GM21447 (cell line): ENCODE data around the gene RFLNA.

Source experiments
- ATAC-seq: cut with Tn5 transposase; IDR thresholded peaks from one replicate; pipeline ENCODE4 v1.9.1; 2021; ENCODE audit not compliant: unreplicated experiment

RFLNA gene

DNA sequence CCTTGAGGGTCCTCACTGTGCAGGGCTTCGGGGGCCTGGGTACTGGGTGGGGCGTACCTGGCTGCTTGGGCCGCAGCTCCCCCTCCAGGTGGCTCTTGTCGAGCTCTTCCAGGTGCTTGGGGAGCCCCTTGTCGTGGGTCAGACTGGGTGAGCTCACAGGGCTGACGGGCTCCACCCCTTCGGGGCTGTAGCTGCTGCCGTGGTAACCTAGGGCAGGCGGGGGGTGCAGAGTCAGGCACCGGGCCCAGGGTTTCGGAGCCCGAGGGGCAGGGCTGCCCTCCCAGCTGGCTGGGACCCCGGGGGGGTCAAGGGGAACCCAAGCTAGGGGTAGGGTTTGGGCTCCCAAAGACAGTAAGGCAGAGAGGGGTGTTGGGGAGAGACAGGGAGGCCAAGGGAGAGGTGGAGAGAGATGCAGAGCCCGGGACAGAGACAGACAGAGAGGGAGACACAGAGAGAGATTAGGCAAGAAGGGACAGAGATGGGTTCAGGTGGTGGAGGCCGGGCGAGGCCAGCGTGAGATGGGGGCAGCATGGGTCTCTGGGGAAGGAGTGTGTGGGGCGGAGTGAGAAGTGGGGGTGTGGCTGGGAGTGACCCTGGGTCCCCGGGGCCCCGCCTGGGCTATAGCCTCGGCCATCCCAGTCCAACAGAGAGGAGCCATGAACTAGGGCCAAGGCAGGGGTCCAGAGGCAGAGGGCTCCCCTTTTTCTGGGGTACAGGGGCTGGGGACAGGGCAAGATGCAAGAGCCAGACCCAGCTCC lies 40.7 kb downstream of the RFLNA start:
- ATAC-seq, result no peak

DNA sequence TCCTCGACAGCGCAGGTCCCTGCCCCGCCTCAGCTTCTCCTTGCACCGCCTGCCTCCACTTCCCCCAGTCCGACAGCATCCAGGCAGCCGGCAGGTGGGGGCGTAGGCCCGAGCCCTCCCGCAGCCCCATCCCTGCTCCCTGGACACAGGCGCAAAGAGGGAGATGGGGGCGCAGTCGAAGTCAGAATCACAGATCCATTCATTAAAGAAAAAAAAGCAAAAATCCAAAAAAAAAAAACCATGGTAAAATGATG lies 41.2 kb downstream of the RFLNA start:
- no peak for ATAC-seq

DNA sequence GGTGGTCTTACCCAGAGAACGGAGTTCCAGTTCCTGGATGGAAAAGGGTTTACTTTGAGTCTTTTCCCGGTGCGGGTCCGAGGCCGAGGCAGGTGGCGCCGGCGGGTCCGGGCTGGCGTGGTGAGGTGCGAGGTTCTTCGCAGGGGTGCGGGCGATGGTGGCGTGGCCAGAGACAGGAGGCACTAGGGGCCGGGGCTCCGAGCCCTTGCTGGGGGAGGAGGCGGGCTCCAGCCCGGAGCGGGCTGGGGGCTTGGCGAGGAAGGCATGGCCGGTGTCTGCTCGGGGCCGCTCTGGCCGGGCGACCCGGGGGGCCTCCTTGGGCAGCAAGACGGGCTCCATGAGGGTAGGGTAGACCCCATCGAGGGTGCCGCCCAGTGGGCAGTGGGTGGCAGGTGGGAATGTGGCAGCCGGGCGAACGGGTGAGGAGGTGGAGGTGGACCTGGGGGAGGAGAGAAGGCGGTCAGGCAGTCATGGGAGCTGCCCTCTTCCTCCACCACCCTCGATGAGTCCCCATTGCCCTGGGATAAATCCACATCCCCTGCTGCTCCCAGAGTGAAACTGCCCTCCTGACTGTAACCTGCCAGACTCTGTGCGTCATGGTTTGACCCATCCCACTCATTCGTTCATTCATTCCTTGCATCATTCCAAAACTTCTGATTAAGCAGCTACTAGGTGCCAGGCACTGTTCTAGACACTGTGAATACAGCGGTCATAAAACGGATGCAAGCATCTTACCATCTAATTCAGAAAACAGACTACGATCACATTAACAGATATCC lies 42.0 kb downstream of the RFLNA start:
- no peak for ATAC-seq

DNA sequence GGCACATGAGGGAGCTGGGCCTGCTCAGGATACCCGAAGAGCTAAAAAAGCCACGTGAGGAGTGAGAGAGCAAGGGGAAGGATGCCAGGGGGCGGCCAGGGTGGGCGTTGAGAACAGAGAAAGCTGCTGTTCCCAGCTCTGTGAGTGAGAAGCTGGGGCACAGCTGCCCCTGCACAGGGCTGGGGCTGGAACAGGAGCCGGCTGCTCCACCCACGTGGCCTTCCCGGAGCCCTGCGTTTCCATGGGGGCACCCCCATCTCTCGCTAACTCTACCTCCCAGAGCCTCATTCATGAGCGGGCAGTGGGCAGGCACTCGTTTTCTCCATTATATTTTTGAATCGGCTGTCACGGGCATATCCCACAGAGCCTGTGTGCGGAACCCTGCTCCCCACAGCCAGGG lies 42.7 kb downstream of the RFLNA start:
- ATAC-seq, result no peak

DNA sequence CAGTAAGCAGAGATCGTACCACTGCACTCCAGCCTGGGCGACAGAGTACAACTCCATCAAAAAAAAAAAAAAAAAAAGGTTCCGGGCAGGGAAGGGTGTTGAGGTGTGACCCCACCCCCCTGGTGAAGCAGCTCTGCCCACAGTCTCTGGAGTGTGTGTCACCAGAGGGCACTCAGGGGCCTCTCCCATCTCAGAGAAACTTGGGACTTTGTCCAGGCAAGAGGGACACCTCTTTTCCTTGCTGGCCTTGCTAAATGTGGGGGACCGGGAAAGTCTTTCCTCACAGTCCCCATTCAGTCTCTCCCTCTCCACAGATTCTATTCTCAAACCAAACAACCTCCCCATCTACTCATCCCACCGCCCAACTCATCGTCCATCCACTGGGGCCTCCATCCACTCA lies 43.6 kb downstream of the RFLNA start:
- no peak for ATAC-seq

DNA sequence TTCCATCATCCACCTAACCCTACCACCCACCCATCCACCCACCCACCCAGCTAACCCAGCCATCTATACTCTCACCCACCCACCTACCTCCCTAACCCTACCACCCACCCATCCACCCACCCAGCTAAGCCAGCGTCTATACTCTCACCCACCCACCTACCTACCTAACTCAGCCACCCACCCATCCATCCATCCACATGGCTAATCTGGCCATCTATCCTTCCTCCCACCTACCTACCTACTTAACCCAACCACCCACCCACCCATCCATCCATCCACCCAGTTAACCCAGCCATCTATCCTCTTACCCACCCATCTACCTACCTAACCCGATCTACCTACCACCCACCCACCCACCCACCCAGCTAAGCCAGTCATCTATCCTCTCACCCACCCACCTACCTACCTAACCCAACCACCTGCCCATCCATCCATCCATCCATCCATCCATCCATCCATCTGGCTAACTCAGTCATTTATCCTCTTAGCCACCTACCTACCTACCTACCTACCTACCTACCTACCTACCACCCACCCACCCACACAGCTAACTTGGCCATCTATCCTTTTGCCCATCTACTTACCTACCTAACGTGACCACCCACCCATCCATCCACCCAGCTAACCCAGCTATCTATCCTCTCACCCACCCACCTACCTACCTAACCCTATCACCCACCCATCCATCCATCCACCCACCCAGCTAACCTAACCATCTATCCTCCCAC lies 44.1 kb downstream of the RFLNA start:
- no peak for ATAC-seq

DNA sequence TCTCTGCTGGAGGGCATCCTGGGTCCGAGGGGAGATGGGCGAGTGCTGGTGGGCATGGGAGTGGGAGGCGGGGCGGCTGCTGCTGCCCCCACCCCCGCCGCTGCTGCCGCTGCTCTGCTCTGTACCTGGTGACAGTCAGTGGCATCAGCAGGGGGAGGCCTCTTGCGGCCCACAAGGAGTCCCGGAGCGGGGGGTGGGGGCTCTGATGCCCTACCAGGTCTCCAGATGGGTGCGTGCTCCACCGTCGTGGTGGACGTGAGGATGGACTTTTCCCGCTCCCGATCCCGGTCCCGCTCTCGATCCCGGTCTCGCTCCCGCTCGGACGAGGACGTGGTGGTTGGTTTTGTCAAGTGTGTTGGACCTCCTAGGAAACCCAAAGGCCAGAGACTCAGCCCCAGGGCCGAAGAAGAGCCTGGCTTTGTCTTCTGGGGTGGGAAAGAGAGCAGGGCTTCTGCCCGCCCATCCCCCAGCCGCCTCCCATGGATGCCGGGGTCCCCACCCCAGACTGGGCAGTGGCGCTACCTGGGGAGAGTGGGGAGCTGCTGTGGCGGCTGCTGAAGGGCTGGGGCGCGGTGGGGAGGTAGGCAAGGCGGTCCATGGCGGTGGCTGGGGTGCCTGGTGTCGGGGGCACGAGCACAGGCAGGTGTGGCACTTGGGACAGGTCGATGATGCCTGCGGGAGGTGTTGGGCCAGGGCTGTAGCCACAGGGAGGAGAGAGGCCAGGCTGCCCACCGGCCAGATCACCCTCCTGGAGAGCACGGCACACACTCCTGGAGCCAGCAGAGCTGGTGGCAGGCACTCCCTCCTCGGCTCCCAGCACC lies 45.4 kb downstream of the RFLNA start:
- no peak for ATAC-seq

DNA sequence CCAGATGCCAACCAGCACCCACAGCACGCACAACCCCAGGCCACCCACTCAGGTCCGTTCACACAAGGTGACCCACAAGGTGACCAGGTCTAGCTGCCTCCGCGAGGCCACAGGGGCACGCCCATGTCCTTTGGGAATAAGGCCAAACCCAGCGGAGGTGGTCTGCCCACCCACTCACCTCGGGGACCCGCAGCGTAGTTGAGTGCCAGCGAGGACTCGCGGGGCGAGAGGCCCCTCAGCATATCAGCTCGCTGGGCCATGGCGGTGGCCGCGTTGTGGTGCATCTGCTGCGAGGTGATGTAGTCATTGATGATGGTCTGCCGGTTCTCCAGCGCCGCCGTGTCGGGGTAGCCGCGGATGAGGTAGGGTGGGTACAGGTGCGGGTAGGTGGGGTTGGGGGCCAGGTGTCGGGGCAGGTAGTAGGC lies 46.8 kb downstream of the RFLNA start:
- ATAC-seq, result no peak

DNA sequence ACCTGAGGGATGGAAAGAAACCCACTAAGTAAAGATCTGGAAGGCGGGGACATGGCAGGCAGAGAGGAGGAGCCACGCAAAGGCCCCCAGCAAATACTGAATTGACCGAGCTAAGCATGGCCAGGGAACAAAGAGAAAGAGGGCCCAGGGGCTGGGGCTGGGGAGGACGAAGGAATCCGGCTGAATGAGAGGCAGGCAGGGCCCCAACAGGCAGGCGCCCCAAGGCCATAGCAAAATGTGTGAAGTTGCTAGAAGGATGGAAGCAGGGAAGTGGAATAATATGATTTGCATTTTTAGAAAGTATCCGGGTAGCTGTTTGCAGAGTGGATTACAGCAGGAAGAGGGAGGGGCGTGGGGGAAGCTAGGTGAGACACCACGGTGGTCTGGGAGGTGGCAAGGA lies 49.1 kb downstream of the RFLNA start:
- ATAC-seq, result no peak

DNA sequence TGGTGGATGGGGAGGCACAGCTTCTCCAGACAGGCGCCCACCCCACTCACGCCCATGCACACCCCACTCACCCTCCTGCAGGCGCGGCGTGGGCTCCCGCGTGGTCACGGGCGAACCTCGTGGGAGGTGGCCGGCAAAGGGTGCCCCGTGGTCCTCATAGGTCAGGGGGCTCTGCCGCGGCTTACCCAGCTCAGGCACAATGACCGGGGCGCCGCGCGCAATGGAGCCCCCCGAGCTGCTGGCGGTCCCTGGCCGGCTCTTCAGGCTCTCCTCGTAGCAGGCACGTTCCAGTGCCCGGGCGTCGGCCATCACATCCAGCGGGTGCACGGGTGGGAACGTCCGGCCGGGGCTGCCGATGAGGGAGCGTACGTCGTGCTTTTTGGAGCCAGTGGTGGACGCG lies 49.6 kb downstream of the RFLNA start:
- no peak for ATAC-seq

DNA sequence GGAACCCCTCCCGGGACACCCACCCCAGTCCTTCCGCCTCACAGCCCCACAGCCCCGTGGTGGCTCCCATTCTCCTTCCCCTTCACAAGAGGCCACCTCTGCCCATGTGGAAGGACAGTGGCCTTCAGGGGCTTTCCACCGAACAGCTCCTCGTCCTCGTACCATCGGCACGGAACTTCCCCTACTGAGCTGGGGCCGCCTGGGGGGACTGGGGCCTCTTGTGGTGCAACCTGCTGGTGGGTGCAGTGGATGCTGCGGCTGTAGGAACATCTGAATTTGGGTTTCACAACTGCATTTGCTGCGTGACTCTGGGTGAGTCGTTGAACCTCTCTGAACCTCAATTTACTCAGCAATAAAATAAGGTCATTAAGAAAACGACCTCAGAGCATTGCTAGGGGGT lies 50.9 kb downstream of the RFLNA start:
- no peak for ATAC-seq

DNA sequence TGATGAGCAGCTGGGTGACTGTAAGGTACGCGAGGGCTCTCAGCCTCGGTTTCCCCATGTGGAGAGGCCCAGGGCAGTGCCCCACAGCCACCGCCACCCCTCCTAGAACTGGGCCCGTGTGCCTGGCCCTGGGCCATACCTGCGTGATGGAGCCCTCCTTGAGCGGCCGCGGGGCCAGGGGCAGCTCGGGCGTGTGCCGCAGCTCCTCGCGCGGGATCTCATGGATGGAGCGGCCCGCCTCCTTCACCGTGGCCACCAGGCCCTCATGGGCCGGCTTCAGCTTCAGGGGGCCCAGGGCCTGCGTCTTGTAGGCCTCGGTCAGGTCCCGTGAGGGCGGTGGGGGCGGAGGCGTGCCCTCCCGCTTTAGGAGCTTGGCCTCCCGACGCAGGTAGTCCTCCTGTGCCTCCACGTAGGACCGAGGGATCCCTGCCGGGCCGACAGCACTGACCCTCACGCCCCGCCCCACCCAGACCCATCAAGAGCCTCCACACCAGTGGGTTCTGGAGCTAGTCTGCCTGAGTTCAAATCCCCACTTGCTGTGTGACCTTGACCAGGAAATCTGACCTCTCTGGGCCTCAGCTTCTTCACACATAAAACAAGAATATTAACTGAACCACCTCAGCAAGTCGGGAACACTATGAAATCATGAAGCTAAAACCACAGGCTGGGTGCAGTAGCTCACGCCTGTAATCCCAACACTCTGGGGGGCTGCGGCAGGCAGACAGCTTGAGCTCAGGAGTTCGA lies 51.7 kb downstream of the RFLNA start:
- no peak for ATAC-seq

DNA sequence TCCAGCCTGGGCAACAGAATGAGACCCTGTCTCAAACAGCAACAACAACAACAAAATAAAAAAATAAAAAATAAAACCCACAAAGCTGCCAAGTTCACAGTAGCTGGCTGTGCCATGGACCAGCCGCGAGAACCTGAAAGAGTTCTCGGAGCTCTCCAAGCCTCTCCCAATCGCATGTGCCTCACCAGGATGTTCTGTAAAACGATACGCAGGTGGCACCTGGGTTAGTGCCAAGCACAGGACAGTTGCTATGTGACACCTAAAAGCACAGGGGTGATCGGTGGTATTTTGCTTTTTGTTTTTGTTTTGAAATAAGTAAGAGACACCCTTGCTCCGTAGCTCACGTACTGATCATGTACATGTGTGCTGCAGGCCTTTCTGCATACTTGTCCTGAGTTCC lies 52.4 kb downstream of the RFLNA start:
- ATAC-seq, result no peak

DNA sequence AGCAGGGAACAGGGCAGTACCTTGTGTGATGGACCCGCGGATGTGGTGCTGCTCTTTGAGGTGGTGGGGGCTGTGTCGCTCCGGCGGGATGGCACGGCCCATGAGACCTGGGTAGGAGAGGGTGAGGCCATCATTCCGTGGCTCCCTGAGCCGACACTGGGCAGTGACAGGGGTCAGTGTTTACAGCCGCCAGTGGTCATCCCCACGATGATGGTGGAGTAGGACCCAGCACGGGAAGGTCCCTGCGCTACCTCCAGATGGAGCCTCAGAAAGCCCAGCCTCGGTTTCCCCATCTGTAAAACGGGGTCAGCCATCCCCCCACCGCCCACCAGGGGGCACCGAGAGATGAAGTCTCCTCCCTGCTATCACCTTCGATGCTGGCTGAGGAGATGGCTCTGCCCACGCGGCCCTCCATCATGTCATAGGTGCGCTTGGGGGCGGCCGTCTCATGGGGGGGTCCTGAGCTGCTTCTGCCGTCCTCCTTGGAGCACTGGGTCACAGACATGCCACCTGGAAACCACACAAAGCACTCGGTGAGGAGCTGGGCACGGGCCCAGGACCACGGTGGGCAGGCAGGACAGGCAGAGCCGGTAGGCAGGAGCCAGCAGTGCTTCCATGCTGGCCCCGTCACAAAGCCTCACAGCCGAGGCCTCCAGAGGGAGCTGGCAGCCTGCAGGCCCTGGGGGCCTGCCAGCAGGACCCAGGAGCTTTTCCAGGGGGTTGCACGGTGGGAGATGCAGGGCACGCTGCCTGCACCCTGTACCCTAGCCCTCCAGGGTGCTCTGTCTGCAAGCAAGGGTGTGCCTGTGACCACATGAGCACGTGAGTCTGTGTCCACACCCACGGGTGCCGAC lies 53.1 kb downstream of the RFLNA start:
- ATAC-seq, result no peak

DNA sequence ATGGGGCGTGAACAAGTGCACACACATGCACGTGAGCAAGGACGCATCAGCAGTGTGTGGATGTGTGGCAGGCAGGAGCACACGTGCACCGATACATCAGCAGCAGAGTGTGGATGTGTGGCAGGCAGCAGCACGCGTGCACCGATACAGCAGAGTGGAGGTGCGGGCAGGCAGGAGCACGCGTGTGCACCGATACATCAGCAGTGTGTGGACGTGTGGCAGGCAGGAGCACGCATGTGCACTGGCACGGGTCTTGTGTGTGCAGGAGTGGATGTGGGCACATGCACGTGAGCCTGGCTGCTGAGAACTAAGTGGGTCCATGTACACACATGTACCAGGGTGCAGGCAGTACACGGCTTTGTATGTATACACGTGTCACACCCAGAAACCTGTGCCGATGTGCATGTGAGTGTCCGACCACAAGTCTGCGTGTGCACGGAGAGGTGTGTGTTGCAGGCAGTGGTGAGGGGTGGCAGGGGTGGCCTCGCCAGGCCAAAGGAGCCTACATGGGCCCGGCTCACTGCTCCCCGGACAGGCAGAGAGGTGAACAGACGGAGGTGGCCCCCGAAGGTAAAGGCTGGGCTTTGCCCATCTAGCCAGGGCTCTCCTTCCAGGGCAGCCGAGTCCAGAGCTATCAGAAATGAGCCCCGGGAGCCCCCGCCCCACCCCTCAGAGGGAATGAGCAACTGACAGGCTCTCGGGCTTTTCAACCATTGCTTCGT lies 53.9 kb downstream of the RFLNA start:
- no peak for ATAC-seq

DNA sequence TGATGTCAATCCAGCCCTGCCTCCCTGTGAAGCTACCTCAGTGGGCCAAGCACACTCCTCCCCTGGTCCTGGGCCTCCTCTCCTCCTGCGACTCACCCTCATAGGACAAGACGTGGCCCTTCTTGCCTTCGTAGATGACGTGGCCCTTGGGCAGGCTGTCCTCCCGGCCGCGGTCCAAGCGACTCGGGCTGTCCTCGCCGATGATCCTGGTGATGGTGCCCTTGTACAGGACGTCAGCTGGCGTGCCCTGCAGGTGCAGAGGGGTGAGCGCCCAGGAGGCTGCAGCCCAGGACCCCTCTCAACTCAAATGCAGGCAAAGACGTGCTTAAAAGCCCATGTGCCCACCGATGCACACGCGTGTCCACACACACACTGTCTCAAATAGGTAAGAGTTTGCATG lies 55.6 kb downstream of the RFLNA start:
- ATAC-seq, result no peak

DNA sequence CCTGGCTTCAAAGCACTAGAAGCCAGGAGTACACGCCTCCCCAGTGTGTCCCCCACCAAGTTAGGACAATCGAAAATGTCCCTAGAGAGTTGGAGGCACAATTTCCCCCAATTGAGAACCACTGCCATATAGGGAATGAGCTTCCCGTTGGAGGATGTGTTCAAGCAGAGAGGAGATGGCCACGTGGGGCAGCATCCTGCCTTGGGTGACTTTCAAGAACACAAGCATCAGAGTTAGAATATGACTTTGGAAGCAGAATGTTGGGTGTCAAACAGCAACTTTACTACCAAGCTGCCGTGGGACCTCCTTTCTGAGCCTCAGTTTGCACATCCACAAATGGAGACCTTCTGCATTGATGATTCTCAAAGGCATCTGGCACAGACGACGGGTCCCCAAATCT lies 56.5 kb downstream of the RFLNA start:
- no peak for ATAC-seq

DNA sequence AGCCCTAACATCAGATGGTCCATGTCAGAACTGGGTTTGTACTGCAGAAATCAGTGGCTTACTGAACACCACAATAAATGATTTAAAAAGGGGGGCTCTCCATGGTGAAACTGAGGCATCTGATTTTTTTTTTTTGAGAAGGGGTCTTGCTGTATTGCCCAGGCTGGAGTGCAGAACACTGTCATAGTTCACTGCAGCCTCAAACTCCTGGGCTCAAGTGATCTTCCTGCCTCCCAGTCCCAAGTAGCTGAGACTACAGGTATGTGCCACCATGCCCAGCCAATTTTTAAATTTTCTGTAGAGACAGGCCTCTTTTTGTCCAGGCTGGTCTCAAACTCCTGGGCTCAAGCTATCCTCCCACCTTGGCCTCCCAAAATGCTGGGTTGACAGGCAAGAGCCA lies 57.4 kb downstream of the RFLNA start:
- ATAC-seq, result no peak

DNA sequence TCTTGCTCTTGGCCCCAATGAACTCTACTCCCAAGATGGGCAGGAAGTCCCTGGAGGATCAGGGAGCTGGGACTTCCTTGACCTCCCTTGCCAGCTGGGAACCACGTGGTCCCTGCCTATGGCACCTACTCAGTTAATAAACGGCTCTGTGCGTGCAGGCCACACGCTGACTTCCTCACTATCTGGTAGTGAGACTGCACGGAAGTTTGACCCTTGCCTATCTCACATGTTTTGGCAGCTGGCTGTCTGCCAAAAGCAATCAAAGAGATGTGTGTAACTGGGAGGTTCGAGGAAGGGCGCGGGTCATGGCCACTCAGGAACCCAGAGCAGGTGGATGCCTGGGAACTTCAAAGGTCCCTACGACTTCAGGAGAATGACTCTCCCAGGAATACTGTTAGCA lies 57.9 kb downstream of the RFLNA start:
- no peak for ATAC-seq
